GM04503 (cell line): Measurements from ENCODE around the gene ATP11C.
"Not testable (repeated sequence)": the region's sequence is repeated elsewhere in the genome, so short reads cannot be mapped to it uniquely, and the experiment has no call there.

Experiments used
- DNase-seq: peaks from one replicate; pipeline ENCODE4 v3.0.0-alpha.2; 2012; ENCODE audit warnings: low read depth

The ATP11C gene

GRCh38 chrX:139724626-139725025 is 208.2 kb downstream of the ATP11C start:
- DNase-seq: no peak

GRCh38 chrX:139720979-139721378 is 211.9 kb downstream of the ATP11C start:
- DNase-seq: no peak

GRCh38 chrX:139720136-139720535 is 212.7 kb downstream of the ATP11C start:
- peak; percentile 22 for DNase-seq

GRCh38 chrX:139708067-139708466 is 224.8 kb downstream of the ATP11C start, which contains the start of gene MCF2:
Gene MCF2, minus strand, starts transcription at chrX:139708167. Its CDS starts 56,423 bp downstream, at chrX:139651744.
- DNase-seq: no peak

GRCh38 chrX:139702658-139703057 is 230.2 kb downstream of the ATP11C start:
- no peak for DNase-seq

- no peak for DNase-seq
Measured at GRCh38 chrX:139692908-139693307, 239.9 kb downstream of the ATP11C start.

GRCh38 chrX:139692506-139692849 is 240.4 kb downstream of the ATP11C start:
- no peak for DNase-seq

- DNase-seq: no peak
Measured at GRCh38 chrX:139691843-139692505, 240.9 kb downstream of the ATP11C start.

GRCh38 chrX:139691493-139691842 is 241.4 kb downstream of the ATP11C start:
- no peak for DNase-seq

- DNase-seq: not testable (repeated sequence)
Measured at GRCh38 chrX:139685175-139685574, 247.7 kb downstream of the ATP11C start.

- DNase-seq: no peak
Measured at GRCh38 chrX:139680356-139680755, 252.5 kb downstream of the ATP11C start.
